WTC11 (cell line): ENCODE results near the gene EGF. TPM values are rescaled to one million over a fixed set of nuclear protein-coding genes. Genes with fewer than 3 reads are reported as not detected.

Source experiments
- AFF4 ChIP-seq: sonication (generic); formaldehyde crosslinking; IDR thresholded peaks from 2 replicates; pipeline ENCODE4 v1.8.1; 2023; ENCODE audit warnings: mild to moderate bottlenecking, missing genetic modification reagents, borderline replicate concordance
- ATF3 ChIP-seq: sonication (generic); formaldehyde crosslinking; conservative IDR thresholded peaks from 2 replicates; pipeline ENCODE4 v1.8.1; 2022; ENCODE audit warnings: mild to moderate bottlenecking, missing genetic modification reagents
- E2F1 ChIP-seq: sonication (generic); formaldehyde crosslinking; IDR thresholded peaks from 2 replicates; pipeline ENCODE4 v1.8.0; 2022; ENCODE audit warnings: mild to moderate bottlenecking, missing genetic modification reagents
- ELF4 ChIP-seq: sonication (generic); formaldehyde crosslinking; IDR thresholded peaks from 2 replicates; pipeline ENCODE4 v1.8.1; 2022; ENCODE audit warnings: low read depth, mild to moderate bottlenecking, moderate library complexity, missing genetic modification reagents
- ERG ChIP-seq: fragments of 250-450 bp; sonication (Bioruptor Pico); IDR thresholded peaks from 2 replicates; pipeline ENCODE4 v1.8.0; 2021; ENCODE audit warnings: mild to moderate bottlenecking
- HMGXB4 ChIP-seq: sonication (generic); formaldehyde crosslinking; IDR thresholded peaks from 2 replicates; pipeline ENCODE4 v1.8.1; 2023; ENCODE audit warnings: mild to moderate bottlenecking, moderate library complexity, missing genetic modification reagents
- RORB ChIP-seq: fragments of 250-450 bp; sonication (Bioruptor Pico); IDR thresholded peaks from 2 replicates; pipeline ENCODE4 v1.9.0; 2021; ENCODE audit warnings: mild to moderate bottlenecking
- SOX15 ChIP-seq: fragments of 250-450 bp; sonication (Bioruptor Pico); IDR thresholded peaks from 2 replicates; pipeline ENCODE4 v1.9.0; 2021; ENCODE audit warnings: mild to moderate bottlenecking
- TCF7 ChIP-seq: sonication (generic); formaldehyde crosslinking; IDR thresholded peaks from 2 replicates; pipeline ENCODE4 v1.8.0; 2022; ENCODE audit warnings: mild to moderate bottlenecking, low read depth, missing genetic modification reagents, moderate library complexity
- USF2 ChIP-seq: sonication (generic); formaldehyde crosslinking; IDR thresholded peaks from 2 replicates; pipeline ENCODE4 v1.8.1; 2023; ENCODE audit warnings: mild to moderate bottlenecking, missing genetic modification reagents, moderate library complexity
- ZNF281 ChIP-seq: sonication (generic); formaldehyde crosslinking; IDR thresholded peaks from 2 replicates; pipeline ENCODE4 v1.8.0; 2023; ENCODE audit warnings: mild to moderate bottlenecking, missing genetic modification reagents
- ZNF396 ChIP-seq: fragments of 250-450 bp; sonication (Bioruptor Pico); IDR thresholded peaks from 2 replicates; pipeline ENCODE4 v1.8.0; 2021; ENCODE audit warnings: mild to moderate bottlenecking, moderate library complexity, borderline replicate concordance
- ZNF425 ChIP-seq: fragments of 250-450 bp; sonication (Bioruptor Pico); conservative IDR thresholded peaks from 2 replicates; pipeline ENCODE4 v1.9.0; 2021; ENCODE audit warnings: mild to moderate bottlenecking
- total RNA-seq: library from RNA; stranded (reverse); gene quantifications from 3 replicates; pipeline ENCODE4 v1.2.3, GENCODE V29; 2021

EGF gene
- total RNA-seq, 1 experiment from 2014 or later, result 2.5 TPM

GRCh38 chr4:110058677-110059076 is 146.0 kb downstream of the EGF start (continued):
- no peak for TF ChIP-seq TCF7 (CRISPR knock-in tag)
- no peak for TF ChIP-seq E2F1 (CRISPR knock-in tag)
- no peak for TF ChIP-seq ERG (CRISPR knock-in tag)
- no peak for TF ChIP-seq ZNF425 (CRISPR knock-in tag)
- no peak for TF ChIP-seq AFF4 (CRISPR knock-in tag)
- TF ChIP-seq ATF3, result no peak
- TF ChIP-seq USF2 (CRISPR knock-in tag), result no peak
- TF ChIP-seq RORB (CRISPR knock-in tag), result no peak
- TF ChIP-seq SOX15 (CRISPR knock-in tag), result no peak
- no peak for TF ChIP-seq ZNF281 (CRISPR knock-in tag)
- no peak for TF ChIP-seq HMGXB4 (CRISPR knock-in tag)
- TF ChIP-seq ELF4 (CRISPR knock-in tag), result no peak
- TF ChIP-seq ZNF396 (CRISPR knock-in tag), result no peak
